Placental pericyte (primary cell): ENCODE results near the gene PLK2. TPM values are rescaled to one million over a fixed set of nuclear protein-coding genes. Genes with fewer than 3 reads are reported as not detected.

Experiments used
- total RNA-seq: library from RNA; depleted of rRNA; stranded (reverse); fragments of >200 nt; gene quantifications from 2 replicates; pipeline ENCODE4 v1.2.3, GENCODE V29; 2012

The PLK2 gene
- total RNA-seq: 236 and 325 TPM in 2 replicates

GRCh38 chr5:58460002-58460731 is at the start of gene PLK2:
Gene PLK2, minus strand, starts transcription at chr5:58460086. Its CDS starts 127 bp downstream, at chr5:58459959.

GRCh38 chr5:58491216-58491892 is 31.5 kb upstream of the PLK2 start, which contains the start of gene GAPT:
Gene GAPT, plus strand, starts transcription at chr5:58491435. Its CDS starts 3,102 bp downstream, at chr5:58494537.

Other genes with a start within 250 kb of the PLK2 start
- not detected in 2 replicates for gene GAPT, start 31.3 kb upstream of the PLK2 start, total RNA-seq
- gene RAB3C, start 123.0 kb upstream of the PLK2 start, total RNA-seq: not detected in 2 replicates